H9 (cell line): ENCODE results near the gene DESI2. TPM values are rescaled to one million over a fixed set of nuclear protein-coding genes. Genes with fewer than 3 reads are reported as not detected.

Experiments
- DNase-seq: peaks from one replicate; pipeline ENCODE4 v3.0.0-alpha.2; 2017
- H2AFZ ChIP-seq: one replicate; pipeline ENCODE4 v1.6.1; 2013; ENCODE audit warnings: mild to moderate bottlenecking, low read length, control low read depth, moderate library complexity
- H2AK5ac ChIP-seq: 2 replicates; pipeline ENCODE4 v1.6.1; 2013; ENCODE audit warnings: low read length, control low read depth, mixed read lengths; ENCODE audit not compliant: insufficient read length
- H2BK120ac ChIP-seq: one replicate; pipeline ENCODE4 v1.6.1; 2013; ENCODE audit warnings: low read depth, mild to moderate bottlenecking, low read length, control low read depth, inconsistent platforms; ENCODE audit not compliant: poor library complexity, severe bottlenecking
- H2BK12ac ChIP-seq: 2 replicates; pipeline ENCODE4 v1.6.1; 2013; ENCODE audit warnings: low read length, control low read depth, mixed read lengths, low read depth; ENCODE audit not compliant: insufficient read length
- H2BK15ac ChIP-seq: 2 replicates; pipeline ENCODE4 v1.6.1; 2013; ENCODE audit warnings: low read depth, low read length, control low read depth
- H2BK20ac ChIP-seq: one replicate; pipeline ENCODE4 v1.6.1; 2013; ENCODE audit warnings: low read depth, mild to moderate bottlenecking, low read length, control low read depth, inconsistent platforms; ENCODE audit not compliant: poor library complexity, severe bottlenecking
- H2BK5ac ChIP-seq: 2 replicates; pipeline ENCODE4 v1.6.1; 2013; ENCODE audit warnings: low read length, control low read depth, mixed read lengths; ENCODE audit not compliant: insufficient read length
- H3K14ac ChIP-seq: 2 replicates; pipeline ENCODE4 v1.6.1; 2013; ENCODE audit warnings: low read length, control low read depth; ENCODE audit not compliant: insufficient read depth
- H3K18ac ChIP-seq: 2 replicates; pipeline ENCODE4 v1.6.1; 2013; ENCODE audit warnings: low read depth, mild to moderate bottlenecking, mixed read lengths, low read length, control low read depth; ENCODE audit not compliant: insufficient read length
- H3K23ac ChIP-seq: 2 replicates; pipeline ENCODE4 v1.6.1; 2013; ENCODE audit warnings: low read length, control low read depth, mixed read lengths, low read depth; ENCODE audit not compliant: insufficient read length
- H3K23me2 ChIP-seq: 2 replicates; pipeline ENCODE4 v1.6.1; 2013; ENCODE audit warnings: low read depth, mild to moderate bottlenecking, mixed read lengths, low read length, control low read depth; ENCODE audit not compliant: insufficient read length, poor library complexity, severe bottlenecking
- H3K27ac ChIP-seq: 2 replicates; pipeline ENCODE4 v1.5.1; 2013; ENCODE audit warnings: low read length, control low read depth, mixed read lengths, low read depth; ENCODE audit not compliant: insufficient read length
- H3K27me3 ChIP-seq: 2 replicates; pipeline ENCODE4 v1.6.1; 2013; ENCODE audit warnings: low read length, control low read depth, inconsistent platforms; ENCODE audit not compliant: insufficient read depth
- H3K4ac ChIP-seq: 2 replicates; pipeline ENCODE4 v1.6.1; 2013; ENCODE audit warnings: low read depth, mild to moderate bottlenecking, control low read depth, inconsistent platforms, low read length, moderate library complexity
- H3K4me1 ChIP-seq: 2 replicates; pipeline ENCODE4 v1.6.1; 2013; ENCODE audit warnings: low read length, control low read depth, inconsistent platforms; ENCODE audit not compliant: insufficient read depth
- H3K4me2 ChIP-seq: 2 replicates; pipeline ENCODE4 v1.6.1; 2013; ENCODE audit warnings: low read length, control low read depth, mixed read lengths; ENCODE audit not compliant: insufficient read length, insufficient read depth
- H3K56ac ChIP-seq: 2 replicates; pipeline ENCODE4 v1.6.1; 2013; ENCODE audit warnings: low read depth, mild to moderate bottlenecking, mixed read lengths, low read length, control low read depth; ENCODE audit not compliant: insufficient read length
- H3K79me1 ChIP-seq: 2 replicates; pipeline ENCODE4 v1.6.1; 2013; ENCODE audit warnings: low read depth, mild to moderate bottlenecking, moderate library complexity, low read length, control low read depth, inconsistent platforms; ENCODE audit not compliant: insufficient read depth, poor library complexity, severe bottlenecking
- H3K79me2 ChIP-seq: 2 replicates; pipeline ENCODE4 v1.6.1; 2013; ENCODE audit warnings: low read length, control low read depth, inconsistent platforms; ENCODE audit not compliant: insufficient read depth
- H3K9ac ChIP-seq: 2 replicates; pipeline ENCODE4 v1.6.1; 2013; ENCODE audit warnings: low read length, control low read depth, mixed read lengths; ENCODE audit not compliant: insufficient read length; ENCODE audit errors: extremely low read depth
- H3K9me3 ChIP-seq: one replicate; pipeline ENCODE4 v1.6.1; 2013; ENCODE audit warnings: low read depth, low read length, inconsistent platforms; ENCODE audit not compliant: control insufficient read depth
- H3T11ph ChIP-seq: one replicate; pipeline ENCODE4 v1.6.1; 2013; ENCODE audit warnings: mild to moderate bottlenecking, low read length, control low read depth, inconsistent platforms
- H4K20me1 ChIP-seq: one replicate; pipeline ENCODE4 v1.6.1; 2013; ENCODE audit not compliant: control insufficient read depth, insufficient read length, insufficient read depth
- H4K5ac ChIP-seq: 2 replicates; pipeline ENCODE4 v1.6.1; 2013; ENCODE audit warnings: low read depth, mild to moderate bottlenecking, mixed read lengths, low read length, control low read depth; ENCODE audit not compliant: insufficient read length
- H4K8ac ChIP-seq: replicated peaks from 2 replicates; pipeline ENCODE4 v1.6.1; 2013; ENCODE audit warnings: low read length, control low read depth, mixed read lengths, low read depth; ENCODE audit not compliant: insufficient read length
- H4K91ac ChIP-seq: 2 replicates; pipeline ENCODE4 v1.6.1; 2013; ENCODE audit warnings: low read depth, mild to moderate bottlenecking, moderate library complexity, mixed read lengths, low read length, control low read depth; ENCODE audit not compliant: insufficient read length
- H3K27ac Mint-ChIP-seq, 3 experiments: 2 replicates in 2 of 3; 3 replicates in 1 of 3; pipeline ENCODE4 v1.8.0; 2020 to 2021; ENCODE audit warnings: mixed read lengths in 3 of 3, mild to moderate bottlenecking in 1 of 3, moderate library complexity in 1 of 3
- H3K27me3 Mint-ChIP-seq: 2 replicates; pipeline ENCODE4 v1.8.0; 2021; ENCODE audit warnings: low read depth, mild to moderate bottlenecking, moderate library complexity, mixed read lengths
- H3K36me3 Mint-ChIP-seq, 3 experiments: 2 replicates in 2 of 3; 3 replicates in 1 of 3; pipeline ENCODE4 v1.8.0; 2020 to 2021; ENCODE audit warnings: low read depth in 3 of 3, mixed read lengths in 3 of 3; ENCODE audit not compliant: insufficient read depth in 1 of 3
- H3K4me1 Mint-ChIP-seq, 2 experiments: 2 replicates each; pipeline ENCODE4 v1.8.0; 2020; ENCODE audit warnings: mixed read lengths in 2 of 2
- H3K4me3 Mint-ChIP-seq, 2 experiments: 2 replicates in 1 of 2; 3 replicates in 1 of 2; pipeline ENCODE4 v1.8.0; 2020 to 2021; ENCODE audit warnings: mild to moderate bottlenecking in 2 of 2, mixed read lengths in 2 of 2, moderate library complexity in 1 of 2
- H3K9me3 Mint-ChIP-seq, 2 experiments: 2 replicates in 1 of 2; 3 replicates in 1 of 2; pipeline ENCODE4 v1.8.0; 2020; ENCODE audit warnings: mild to moderate bottlenecking in 2 of 2, mixed read lengths in 2 of 2, moderate library complexity in 1 of 2
- WGBS: extraction: QIAGEN DNeasy Blood & Tissue Kit; methylation state at CpG from one replicate; pipeline ENCODE4 v1.1.7; 2013; ENCODE audit warnings: missing lambda C conversion rate, low lambda C conversion rate, mixed read lengths; ENCODE audit not compliant: insufficient read length; ENCODE audit errors: extremely low coverage; 5-methylcytosine and 5-hydroxymethylcytosine counted together
- total RNA-seq: library from RNA; stranded (reverse); gene quantifications from 2 replicates; pipeline ENCODE4 v1.2.1, GENCODE V29; 2021
- TF ChIP-seq, protein P1 (sequence below): fragments of 200-600 bp; sonication (generic); conservative IDR thresholded peaks from 3 replicates; pipeline ENCODE4 v1.8.0; 2021; ENCODE audit warnings: antibody characterized with exemption, mild to moderate bottlenecking

Gene DESI2
- total RNA-seq, 1 experiment from 2014 or later, result 89.9 TPM

DNA sequence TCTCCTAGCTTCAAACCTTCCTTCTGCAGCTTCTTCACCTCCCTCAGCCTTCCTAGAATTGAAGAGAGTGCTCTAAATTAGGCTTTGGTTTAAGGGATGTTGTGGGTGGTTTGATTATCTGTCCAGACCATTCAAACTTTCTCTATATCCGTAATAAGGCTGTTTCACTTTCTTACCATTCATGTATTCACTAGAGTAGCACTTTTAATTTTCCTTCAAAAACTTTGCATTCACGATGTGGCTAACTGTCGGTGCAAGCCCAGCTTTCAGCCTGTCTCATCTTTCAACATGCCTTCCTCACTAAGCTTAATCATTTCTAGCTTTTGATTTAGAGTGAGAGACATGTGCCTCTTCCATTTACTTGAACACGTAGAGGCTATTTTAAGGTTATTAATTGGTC lies 26.2 kb upstream of the DESI2 start:
- TF ChIP-seq, protein P1, sequence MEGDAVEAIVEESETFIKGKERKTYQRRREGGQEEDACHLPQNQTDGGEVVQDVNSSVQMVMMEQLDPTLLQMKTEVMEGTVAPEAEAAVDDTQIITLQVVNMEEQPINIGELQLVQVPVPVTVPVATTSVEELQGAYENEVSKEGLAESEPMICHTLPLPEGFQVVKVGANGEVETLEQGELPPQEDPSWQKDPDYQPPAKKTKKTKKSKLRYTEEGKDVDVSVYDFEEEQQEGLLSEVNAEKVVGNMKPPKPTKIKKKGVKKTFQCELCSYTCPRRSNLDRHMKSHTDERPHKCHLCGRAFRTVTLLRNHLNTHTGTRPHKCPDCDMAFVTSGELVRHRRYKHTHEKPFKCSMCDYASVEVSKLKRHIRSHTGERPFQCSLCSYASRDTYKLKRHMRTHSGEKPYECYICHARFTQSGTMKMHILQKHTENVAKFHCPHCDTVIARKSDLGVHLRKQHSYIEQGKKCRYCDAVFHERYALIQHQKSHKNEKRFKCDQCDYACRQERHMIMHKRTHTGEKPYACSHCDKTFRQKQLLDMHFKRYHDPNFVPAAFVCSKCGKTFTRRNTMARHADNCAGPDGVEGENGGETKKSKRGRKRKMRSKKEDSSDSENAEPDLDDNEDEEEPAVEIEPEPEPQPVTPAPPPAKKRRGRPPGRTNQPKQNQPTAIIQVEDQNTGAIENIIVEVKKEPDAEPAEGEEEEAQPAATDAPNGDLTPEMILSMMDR, result no peak
- H2BK120ac ChIP-seq, result no peak overlapping the region
- H2AK5ac ChIP-seq, result no peak overlapping the region
- Mint-ChIP-seq H3K4me1 (no peaks in the 10 kb centered on the region), H3K27me3 (no peaks in the 10 kb centered on the region), H3K27ac (no peak overlapping the region), H3K36me3 (peaks cover 3 to 12% (median 4%) of the 10 kb centered on the region in 3 experiments; a peak in 6 of 7 replicates), H3K4me3 (no peak overlapping the region), H3K9me3 (peaks cover 0 to 3% of the 10 kb centered on the region in 2 experiments; a peak in 4 of 5 replicates)
- H3T11ph ChIP-seq, result no peak overlapping the region
- H3K14ac ChIP-seq, result no peak overlapping the region
- WGBS, result no CpG with 5 or more reads among the region's 4 CpGs
- no peaks in the 10 kb centered on the region for H3K79me2 ChIP-seq
- no peak overlapping the region for H2BK20ac ChIP-seq
- H4K8ac ChIP-seq, result no peak overlapping the region
- no peak for DNase-seq
- no peak overlapping the region for H2BK5ac ChIP-seq
- H3K23ac ChIP-seq, result no peak overlapping the region
- no peak overlapping the region for H3K27ac ChIP-seq
- no peaks in the 10 kb centered on the region for H4K20me1 ChIP-seq
- H4K5ac ChIP-seq, result no peak overlapping the region
- H3K56ac ChIP-seq, result no peak overlapping the region
- H2BK15ac ChIP-seq, result no peak overlapping the region
- H3K23me2 ChIP-seq, result no peaks in the 10 kb centered on the region
- H2AFZ ChIP-seq, result no peak overlapping the region
- no peak overlapping the region for H3K4me2 ChIP-seq
- no peak overlapping the region for H2BK12ac ChIP-seq
- H3K9me3 ChIP-seq, result no peaks in the 10 kb centered on the region
- no peak overlapping the region for H3K4ac ChIP-seq
- H3K79me1 ChIP-seq, result no peaks in the 10 kb centered on the region
- no peak overlapping the region for H3K9ac ChIP-seq
- H3K18ac ChIP-seq, result no peak overlapping the region
- H4K91ac ChIP-seq, result no peak overlapping the region
- no peaks in the 10 kb centered on the region for H3K4me1 ChIP-seq
- H3K27me3 ChIP-seq, result no peaks in the 10 kb centered on the region
